Smooth muscle cell of the brain vasculature (primary cell): ENCODE measurements around the gene MEIS1.
"Not testable (repeated sequence)": the region's sequence is repeated elsewhere in the genome, so short reads cannot be mapped to it uniquely, and the experiment has no call there.

Experiments used
- DNase-seq: peaks from one replicate; pipeline ENCODE4 v3.0.0-alpha.2; 2012; ENCODE audit warnings: low read depth, low spot score

MEIS1 gene

GRCh38 chr2:66467718-66468117 lies 32.8 kb downstream of the MEIS1 start:
- no peak for DNase-seq

- DNase-seq, result no peak
Observed at GRCh38 chr2:66469214-66469902, 34.4 kb downstream of the MEIS1 start.

GRCh38 chr2:66470199-66470598 lies 35.3 kb downstream of the MEIS1 start:
- no peak for DNase-seq

- no peak for DNase-seq
Observed at GRCh38 chr2:66472225-66472843, 37.4 kb downstream of the MEIS1 start.

- DNase-seq, result no peak
Observed at GRCh38 chr2:66477135-66477842, 42.4 kb downstream of the MEIS1 start.

- no peak for DNase-seq
Observed at GRCh38 chr2:66478299-66478698, 43.4 kb downstream of the MEIS1 start.

GRCh38 chr2:66478731-66479316 lies 43.9 kb downstream of the MEIS1 start:
- DNase-seq, result no peak

GRCh38 chr2:66481100-66481549 lies 46.2 kb downstream of the MEIS1 start:
- DNase-seq, result no peak

- DNase-seq, result not testable (repeated sequence)
Observed at GRCh38 chr2:66485252-66485651, 50.3 kb downstream of the MEIS1 start.

- DNase-seq, result no peak
Observed at GRCh38 chr2:66488946-66489345, 54.0 kb downstream of the MEIS1 start.

- no peak for DNase-seq
Observed at GRCh38 chr2:66489436-66489835, 54.5 kb downstream of the MEIS1 start.

GRCh38 chr2:66490588-66491001 lies 55.7 kb downstream of the MEIS1 start:
- no peak for DNase-seq

GRCh38 chr2:66494708-66495107 lies 59.8 kb downstream of the MEIS1 start:
- no peak for DNase-seq

GRCh38 chr2:66495788-66496640 lies 61.1 kb downstream of the MEIS1 start:
- DNase-seq, result no peak

GRCh38 chr2:66496670-66497420 lies 61.9 kb downstream of the MEIS1 start:
- DNase-seq, result no peak

GRCh38 chr2:66497431-66498288 lies 62.7 kb downstream of the MEIS1 start:
- no peak for DNase-seq

- DNase-seq, result no peak
Observed at GRCh38 chr2:66498289-66498975, 63.5 kb downstream of the MEIS1 start.

GRCh38 chr2:66501267-66501666 lies 66.3 kb downstream of the MEIS1 start:
- DNase-seq, result no peak

- DNase-seq, result no peak
Observed at GRCh38 chr2:66506265-66506664, 71.3 kb downstream of the MEIS1 start.
